ENCODE data around the gene NUP42. TPM values are rescaled to one million over a fixed set of nuclear protein-coding genes. Genes with fewer than 3 reads are reported as not detected.
"Not testable (repeated sequence)": the region's sequence is repeated elsewhere in the genome, so short reads cannot be mapped to it uniquely, and the experiment has no call there.

The NUP42 gene
- 23.2 TPM for polyA plus RNA-seq (2013, experiment 1 of 2; ENCODE audit: insufficient read length)
- polyA plus RNA-seq (2013, experiment 2 of 2; ENCODE audit: insufficient read length) = 24.3 TPM

GRCh38 chr7:23181684-23182553 is at the start of gene NUP42:
Gene NUP42 (plus strand): TSS chr7:23182048. CDS start chr7:23182086, 38 bp downstream.
- DNase-seq = peak; percentile 99

GRCh38 chr7:23133797-23134196 is 48.1 kb upstream of the NUP42 start:
- no peak for DNase-seq

GRCh38 chr7:23135755-23136154 is 46.1 kb upstream of the NUP42 start:
- no peak for DNase-seq

GRCh38 chr7:23136216-23136615 is 45.6 kb upstream of the NUP42 start:
- DNase-seq = no peak

- no peak for DNase-seq
Measured at GRCh38 chr7:23157679-23158078, 24.2 kb upstream of the NUP42 start.

GRCh38 chr7:23158546-23158945 is 23.3 kb upstream of the NUP42 start:
- no peak for DNase-seq

GRCh38 chr7:23161482-23161881 is 20.4 kb upstream of the NUP42 start:
- DNase-seq = no peak

- no peak for DNase-seq
Measured at GRCh38 chr7:23164846-23165245, 17.0 kb upstream of the NUP42 start.

GRCh38 chr7:23165316-23165715 is 16.5 kb upstream of the NUP42 start:
- no peak for DNase-seq

- DNase-seq = no peak
Measured at GRCh38 chr7:23167691-23168090, 14.2 kb upstream of the NUP42 start.

- DNase-seq = no peak
Measured at GRCh38 chr7:23168111-23168885, 13.6 kb upstream of the NUP42 start.

- no peak for DNase-seq
Measured at GRCh38 chr7:23175938-23176337, 5.9 kb upstream of the NUP42 start.

- no peak for DNase-seq
Measured at GRCh38 chr7:23183279-23184012, 1.6 kb downstream of the NUP42 start.

- no peak for DNase-seq
Measured at GRCh38 chr7:23184291-23184690, 2.4 kb downstream of the NUP42 start.

GRCh38 chr7:23184709-23185359 is 3.0 kb downstream of the NUP42 start:
- peak; percentile 59 for DNase-seq

- no peak for DNase-seq
Measured at GRCh38 chr7:23185980-23186379, 4.1 kb downstream of the NUP42 start.

GRCh38 chr7:23191022-23191421 is 9.2 kb downstream of the NUP42 start:
- no peak for DNase-seq

GRCh38 chr7:23193650-23194227 is 11.9 kb downstream of the NUP42 start:
- DNase-seq = not testable (repeated sequence)

- DNase-seq = no peak
Measured at GRCh38 chr7:23196306-23196705, 14.5 kb downstream of the NUP42 start.

- not testable (repeated sequence) for DNase-seq
Measured at GRCh38 chr7:23197745-23198144, 15.9 kb downstream of the NUP42 start.

- DNase-seq = no peak
Measured at GRCh38 chr7:23200331-23200730, 18.5 kb downstream of the NUP42 start.

- no peak for DNase-seq
Measured at GRCh38 chr7:23204241-23204640, 22.4 kb downstream of the NUP42 start.
